Lung (tissue), 12 donors: ENCODE results near the gene CDK5RAP2. TPM values are rescaled to one million over a fixed set of nuclear protein-coding genes. Genes with fewer than 3 reads are reported as not detected.

ENCODE experiments used
- ATAC-seq: fragments of 200-7000 bp; cut with Tn5 transposase; one replicate; pipeline ENCODE4 v1.9.1; 2020; ENCODE audit warnings: moderate number of reproducible peaks; ENCODE audit not compliant: insufficient read depth, low FRiP score
- DNase-seq, 3 donors: peaks; one replicate each; pipeline ENCODE4 v3.0.0-alpha.2; 2013 to 2017
- H3K27ac ChIP-seq, 2 donors: one replicate each; pipeline ENCODE4 v1.5.1; 2013; ENCODE audit warnings: mild to moderate bottlenecking in 2 of 2, moderate library complexity in 2 of 2, control low read depth in 1 of 2, inconsistent platforms in 1 of 2, low read depth in 1 of 2, low read length in 1 of 2
- H3K27me3 ChIP-seq, 3 donors: one replicate each; pipeline ENCODE4 v1.5.1; 2013; ENCODE audit warnings: low read length in 2 of 3; ENCODE audit not compliant: control insufficient read depth in 3 of 3, insufficient read depth in 3 of 3
- H3K36me3 ChIP-seq, 4 donors: one replicate each; pipeline ENCODE4 v1.5.1; 2013; ENCODE audit warnings: low read length in 4 of 4, mild to moderate bottlenecking in 1 of 4, moderate library complexity in 1 of 4; ENCODE audit not compliant: control insufficient read depth in 4 of 4, insufficient read depth in 4 of 4
- H3K4me1 ChIP-seq, 5 donors: one replicate each; pipeline ENCODE4 v1.5.1; 2013; ENCODE audit warnings: low read length in 5 of 5, mild to moderate bottlenecking in 2 of 5, moderate library complexity in 1 of 5; ENCODE audit not compliant: control insufficient read depth in 5 of 5, insufficient read depth in 5 of 5
- H3K4me3 ChIP-seq: one replicate; pipeline ENCODE4 v1.5.1; 2013; ENCODE audit warnings: mild to moderate bottlenecking, control low read depth, moderate library complexity
- H3K9ac ChIP-seq, 2 donors: one replicate each; pipeline ENCODE4 v1.5.1; 2013; ENCODE audit warnings: low read length in 2 of 2, control low read depth in 1 of 2; ENCODE audit not compliant: insufficient read depth in 1 of 2
- H3K9me3 ChIP-seq, 4 donors: one replicate each; pipeline ENCODE4 v1.5.1; 2013; ENCODE audit warnings: low read length in 3 of 4, mild to moderate bottlenecking in 1 of 4, moderate library complexity in 1 of 4; ENCODE audit not compliant: control insufficient read depth in 4 of 4, insufficient read depth in 3 of 4
- WGBS, 2 donors: extraction: QIAGEN DNeasy Blood & Tissue Kit; methylation state at CpG; one replicate each; pipeline ENCODE4 v1.1.7; 2013; 5-methylcytosine and 5-hydroxymethylcytosine counted together
- polyA plus RNA-seq, 2 donors: library from polyadenylated mRNA; stranded (reverse); fragments of 200-250 nt; gene quantifications; one replicate each; pipeline ENCODE4 v1.2.1, GENCODE V29; 2013
- total RNA-seq, 2 donors: library from RNA; depleted of rRNA in 1 of 2; stranded (reverse); fragments of >200 nt in 1 of 2; gene quantifications; one replicate each; pipeline ENCODE4 v1.2.1, GENCODE V29; 2014 to 2021
- TF ChIP-seq, protein P1 (sequence below): IDR thresholded peaks from 2 replicates; pipeline ENCODE4 v1.5.1; 2012; ENCODE audit warnings: mild to moderate bottlenecking; ENCODE audit errors: control extremely low read depth, extremely low read depth
- donor health status: control.
- donor health status: control.
- donor health status: Bipolar disorder and iron deficiency.
- donor health status: healthy.
- donor health status: DM: yes; HTN: yes; CAD: no.

The CDK5RAP2 gene
- total and polyA plus RNA-seq, 4 donors = 25.6 to 65.7 (median 35.9) TPM

DNA sequence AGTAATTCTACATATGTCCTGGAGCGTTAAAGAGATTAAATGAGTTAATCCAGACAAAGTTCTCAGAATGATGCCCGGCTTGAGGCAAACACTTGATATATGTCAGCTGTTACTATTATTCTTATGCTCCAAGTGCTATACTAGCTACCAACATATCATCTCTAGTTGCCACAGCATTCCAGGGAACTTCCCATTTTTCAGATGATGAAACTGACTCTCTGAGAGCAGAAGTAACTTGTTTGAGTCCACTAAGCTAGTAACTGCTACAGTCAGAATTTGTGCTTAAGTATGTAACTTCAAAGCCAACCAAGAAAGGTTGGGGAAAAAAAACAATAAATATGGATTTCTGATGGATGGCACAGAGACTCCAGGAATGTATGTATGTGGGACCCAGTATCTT, 98.1 kb downstream of the CDK5RAP2 start:
- DNase-seq (no peak), ATAC-seq (no peak)
- Histone ChIP-seq H3K9me3 (no peaks in the 10 kb centered on the region), H3K36me3 (peaks cover 6 to 19% (median 13%) of the 10 kb centered on the region in 4 donors), H3K27me3 (no peaks in the 10 kb centered on the region), H3K4me3 (no peak overlapping the region), H3K27ac (peak overlapping the region in 1 of 2 donors; percentile 34), H3K9ac (no peak overlapping the region), H3K4me1 (peaks cover 0 to 2% (median 0%) of the 10 kb centered on the region in 5 donors)
- 94 to 98% methylated on average over 2 of the region's 2 CpGs for WGBS, 2 donors
- TF ChIP-seq, protein P1, sequence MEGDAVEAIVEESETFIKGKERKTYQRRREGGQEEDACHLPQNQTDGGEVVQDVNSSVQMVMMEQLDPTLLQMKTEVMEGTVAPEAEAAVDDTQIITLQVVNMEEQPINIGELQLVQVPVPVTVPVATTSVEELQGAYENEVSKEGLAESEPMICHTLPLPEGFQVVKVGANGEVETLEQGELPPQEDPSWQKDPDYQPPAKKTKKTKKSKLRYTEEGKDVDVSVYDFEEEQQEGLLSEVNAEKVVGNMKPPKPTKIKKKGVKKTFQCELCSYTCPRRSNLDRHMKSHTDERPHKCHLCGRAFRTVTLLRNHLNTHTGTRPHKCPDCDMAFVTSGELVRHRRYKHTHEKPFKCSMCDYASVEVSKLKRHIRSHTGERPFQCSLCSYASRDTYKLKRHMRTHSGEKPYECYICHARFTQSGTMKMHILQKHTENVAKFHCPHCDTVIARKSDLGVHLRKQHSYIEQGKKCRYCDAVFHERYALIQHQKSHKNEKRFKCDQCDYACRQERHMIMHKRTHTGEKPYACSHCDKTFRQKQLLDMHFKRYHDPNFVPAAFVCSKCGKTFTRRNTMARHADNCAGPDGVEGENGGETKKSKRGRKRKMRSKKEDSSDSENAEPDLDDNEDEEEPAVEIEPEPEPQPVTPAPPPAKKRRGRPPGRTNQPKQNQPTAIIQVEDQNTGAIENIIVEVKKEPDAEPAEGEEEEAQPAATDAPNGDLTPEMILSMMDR = no peak

DNA sequence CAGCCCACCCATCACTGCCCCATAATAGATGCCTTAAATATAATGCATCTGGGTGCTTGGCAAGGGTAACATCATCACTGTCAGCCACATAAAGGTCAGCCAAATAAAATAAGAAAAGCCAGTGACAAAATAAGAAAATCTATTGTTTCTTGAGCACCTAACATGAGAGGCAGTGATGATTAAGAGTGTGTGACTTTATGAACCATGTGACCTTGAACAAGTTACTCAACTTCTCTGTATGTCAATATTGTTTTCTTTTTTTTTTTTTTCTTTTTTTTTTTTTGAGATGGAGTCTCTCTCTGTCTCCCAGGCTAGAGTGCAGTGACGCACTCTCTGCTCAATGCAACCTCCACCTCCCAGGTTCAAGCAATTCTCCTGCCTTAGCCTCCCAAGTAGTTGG, 98.7 kb downstream of the CDK5RAP2 start:
- H3K27me3 ChIP-seq = no peaks in the 10 kb centered on the region

DNA sequence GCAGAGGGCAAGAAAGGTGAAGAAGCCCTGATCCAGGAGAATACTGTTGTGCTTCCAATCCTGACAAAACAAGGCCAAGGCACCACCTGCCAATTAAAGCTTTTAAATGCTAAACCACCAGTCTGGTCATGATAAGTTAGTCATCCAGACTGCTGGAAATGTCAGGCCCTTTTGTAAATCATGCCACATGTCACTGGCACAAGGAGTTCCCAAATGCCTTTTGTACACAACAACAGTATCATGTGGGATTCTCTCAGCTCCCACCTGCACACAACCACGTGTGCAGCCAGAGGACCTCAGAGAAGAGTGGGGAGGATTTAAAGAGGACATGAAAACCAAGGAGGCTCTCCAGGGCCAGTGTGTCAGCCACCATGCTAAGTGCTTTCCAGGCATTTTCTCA, 99.3 kb downstream of the CDK5RAP2 start:
- DNase-seq (no peak), ATAC-seq (no peak)
- TF ChIP-seq, protein P1 = no peak
- no peak overlapping the region for H3K27ac ChIP-seq
- WGBS, 2 donors = 40 to 85% methylated on average over 1 of the region's 1 CpG
- H3K4me3 ChIP-seq = no peak overlapping the region
- peaks cover 0 to 22% (median 14%) of the 10 kb centered on the region in 4 donors for H3K36me3 ChIP-seq
- H3K4me1 ChIP-seq = peaks cover 0 to 2% (median 0%) of the 10 kb centered on the region in 5 donors
- H3K27me3 ChIP-seq = no peaks in the 10 kb centered on the region
- H3K9me3 ChIP-seq = no peaks in the 10 kb centered on the region
- H3K9ac ChIP-seq = no peak overlapping the region

More for the DNA sequence above, 98.7 kb downstream of the CDK5RAP2 start:
- Histone ChIP-seq H3K9me3 (no peaks in the 10 kb centered on the region), H3K4me1 (peaks cover 0 to 2% (median 0%) of the 10 kb centered on the region in 5 donors), H3K27ac (peak overlapping the region in 1 of 2 donors; percentile 26), H3K36me3 (peaks cover 2 to 22% (median 13%) of the 10 kb centered on the region in 4 donors), H3K4me3 (no peak overlapping the region), H3K9ac (no peak overlapping the region)
- TF ChIP-seq, protein P1 = no peak
- 88 to 95% methylated on average over 1 of the region's 1 CpG for WGBS, 2 donors
- ATAC-seq = no peak
- DNase-seq = no peak

DNA sequence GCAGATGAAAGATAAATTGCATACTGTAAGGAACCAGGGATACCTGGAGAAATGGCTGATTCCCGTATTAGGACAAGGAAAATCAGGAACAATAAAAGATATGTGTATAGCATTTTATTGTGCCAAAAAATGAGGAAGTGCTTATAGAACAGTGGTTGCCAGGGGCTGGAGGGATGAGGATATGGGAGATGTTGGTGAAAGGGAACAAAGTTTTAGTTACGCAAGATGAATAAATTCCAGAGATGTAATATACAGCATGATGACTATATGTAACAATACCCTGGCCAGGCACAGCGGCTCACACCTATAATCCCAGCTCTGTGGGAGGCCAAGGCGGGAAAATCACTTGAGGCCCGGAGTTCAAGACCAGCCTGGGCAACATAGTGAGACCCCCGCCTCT, 101.8 kb downstream of the CDK5RAP2 start:
- Histone ChIP-seq H3K27ac (no peak overlapping the region), H3K36me3 (peaks cover 3 to 25% (median 14%) of the 10 kb centered on the region in 4 donors), H3K4me1 (peaks cover 0 to 2% (median 0%) of the 10 kb centered on the region in 5 donors), H3K9me3 (no peaks in the 10 kb centered on the region), H3K4me3 (no peak overlapping the region), H3K27me3 (no peaks in the 10 kb centered on the region), H3K9ac (no peak overlapping the region)
- ATAC-seq = no peak
- DNase-seq = no peak
- TF ChIP-seq, protein P1 = no peak
- 65 to 84% methylated on average over 6 of the region's 6 CpGs for WGBS, 2 donors
